H1 (cell line): ENCODE results near the gene C1orf74. TPM values are rescaled to one million over a fixed set of nuclear protein-coding genes. Genes with fewer than 3 reads are reported as not detected.
A peak's percentile ranks its signal among the peaks of the same experiment; 100 is the strongest.

Source experiments
- CTCF ChIA-PET: fragments of 300-600 bp; sonication (Branson Sonifier 250); formaldehyde crosslinking; loops from one replicate; lab custom pipeline; 2021; ENCODE audit not compliant: partially characterized antibody; lab: Charles Lee
- POLR2A ChIA-PET: fragments of 300-600 bp; sonication (Branson Sonifier 250); formaldehyde crosslinking; loops from one replicate; lab custom pipeline; 2021; ENCODE audit warnings: inconsistent platforms; ENCODE audit not compliant: partially characterized antibody; lab: Charles Lee
- DNase-seq, 2 experiments: peaks; one replicate each; pipeline versions ENCODE4 v3.0.0 to v3.0.0-alpha.2; 2010 to 2022; ENCODE audit warnings: low spot score in 2 of 2, low read depth in 1 of 2, mixed read lengths in 1 of 2
- FAIRE-seq: peaks from 2 replicates; lab custom pipeline; 2011; peaks lifted over from hg19 to GRCh38; lab: Jason Lieb, UNC
- H2AFZ ChIP-seq: 2 replicates; pipeline ENCODE4 v1.8.1; 2012; ENCODE audit warnings: low read length, inconsistent platforms
- H2AK5ac ChIP-seq: 2 replicates; pipeline ENCODE4 v1.6.1; 2013; ENCODE audit warnings: low read depth, low read length
- H2BK120ac ChIP-seq: replicated peaks from 2 replicates; pipeline ENCODE3; 2013; ENCODE audit warnings: low read depth, low read length, inconsistent platforms
- H2BK12ac ChIP-seq: 2 replicates; pipeline ENCODE4 v1.6.1; 2013; ENCODE audit warnings: low read depth, low read length
- H2BK15ac ChIP-seq: 2 replicates; pipeline ENCODE4 v1.6.1; 2013; ENCODE audit warnings: low read length
- H2BK20ac ChIP-seq: 2 replicates; pipeline ENCODE4 v1.6.1; 2013; ENCODE audit warnings: low read length
- H2BK5ac ChIP-seq: 2 replicates; pipeline ENCODE4 v1.6.1; 2013; ENCODE audit warnings: low read depth, low read length
- H3K14ac ChIP-seq: 2 replicates; pipeline ENCODE4 v1.6.1; 2013; ENCODE audit warnings: inconsistent platforms; ENCODE audit not compliant: insufficient read length
- H3K18ac ChIP-seq: 2 replicates; pipeline ENCODE4 v1.6.1; 2013; ENCODE audit warnings: low read length; ENCODE audit errors: extremely low read depth
- H3K23ac ChIP-seq: 2 replicates; pipeline ENCODE4 v1.6.1; 2013; ENCODE audit warnings: inconsistent platforms; ENCODE audit not compliant: insufficient read length
- H3K23me2 ChIP-seq: 2 replicates; pipeline ENCODE4 v1.6.1; 2013; ENCODE audit warnings: low read depth, low read length
- H3K27ac ChIP-seq: 2 replicates; pipeline ENCODE4 v1.6.1; 2011; ENCODE audit warnings: low read depth, low read length, inconsistent platforms
- H3K27me3 ChIP-seq, 4 experiments: replicated peaks in 1 of 4; 1 replicate in 1 of 4; 2 replicates in 3 of 4; pipeline versions ENCODE4 v1.6.1 to v1.8.1; 2011 to 2013; ENCODE audit warnings: low read length in 3 of 4, mild to moderate bottlenecking in 3 of 4, inconsistent platforms in 2 of 4, mixed read lengths in 2 of 4, moderate library complexity in 1 of 4; ENCODE audit not compliant: control insufficient read depth in 3 of 4, insufficient read depth in 3 of 4; ENCODE audit errors: extremely low read depth in 1 of 4
- H3K36me3 ChIP-seq, 4 experiments: 2 replicates each; pipeline versions ENCODE4 v1.6.1 to v1.8.1; 2011 to 2013; ENCODE audit warnings: mild to moderate bottlenecking in 4 of 4, low read length in 3 of 4, moderate library complexity in 2 of 4, control low read depth in 1 of 4, inconsistent platforms in 1 of 4; ENCODE audit not compliant: insufficient read depth in 4 of 4, control insufficient read depth in 2 of 4
- H3K4ac ChIP-seq: replicated peaks from 2 replicates; pipeline ENCODE3; 2013; ENCODE audit warnings: low read length, low read depth, mixed read lengths, inconsistent platforms; ENCODE audit not compliant: insufficient read length
- H3K4me1 ChIP-seq, 4 experiments: replicated peaks in 1 of 4; 1 replicate in 1 of 4; 2 replicates in 3 of 4; pipeline versions ENCODE4 v1.6.1 to v1.8.1; 2011 to 2013; ENCODE audit warnings: low read length in 3 of 4, inconsistent platforms in 2 of 4, mixed read lengths in 1 of 4; ENCODE audit not compliant: insufficient read depth in 4 of 4, control insufficient read depth in 3 of 4
- H3K4me2 ChIP-seq, 2 experiments: 2 replicates each; pipeline versions ENCODE4 v1.6.1 to v1.8.1; 2011 to 2013; ENCODE audit warnings: low read depth in 2 of 2, low read length in 2 of 2, control low read depth in 1 of 2, inconsistent platforms in 1 of 2, mild to moderate bottlenecking in 1 of 2; ENCODE audit not compliant: insufficient read depth in 1 of 2
- H3K4me3 ChIP-seq, 4 experiments: fragments of 200-600, 300-600 bp in 1 of 4; sonication (generic), shearing (Covaris generic), sonication (Bioruptor Twin) in 1 of 4; 2 replicates each; pipeline versions ENCODE4 v1.5.1 to v1.8.1; 2011 to 2016; ENCODE audit warnings: low read length in 4 of 4, low read depth in 3 of 4, control low read depth in 2 of 4, inconsistent platforms in 2 of 4, mild to moderate bottlenecking in 2 of 4, mixed read lengths in 1 of 4, moderate library complexity in 1 of 4; ENCODE audit not compliant: insufficient read depth in 2 of 4; ENCODE audit errors: extremely low read depth in 1 of 4
- H3K56ac ChIP-seq: replicated peaks from 2 replicates; pipeline ENCODE3; 2013; ENCODE audit warnings: low read depth, mild to moderate bottlenecking, mixed read lengths, low read length, inconsistent platforms; ENCODE audit not compliant: insufficient read length
- H3K79me1 ChIP-seq: 2 replicates; pipeline ENCODE4 v1.6.1; 2013; ENCODE audit warnings: low read depth, low read length, control low read depth
- H3K79me2 ChIP-seq, 2 experiments: 2 replicates each; pipeline versions ENCODE4 v1.6.1 to v1.8.1; 2012 to 2013; ENCODE audit warnings: low read length in 2 of 2, mild to moderate bottlenecking in 2 of 2, inconsistent platforms in 1 of 2; ENCODE audit not compliant: insufficient read depth in 2 of 2, control insufficient read depth in 1 of 2
- H3K9ac ChIP-seq, 4 experiments: replicated peaks in 1 of 4; 1 replicate in 1 of 4; 2 replicates in 3 of 4; pipeline versions ENCODE4 v1.6.1 to v1.8.1; 2011 to 2013; ENCODE audit warnings: low read depth in 3 of 4, low read length in 3 of 4, control low read depth in 2 of 4, mild to moderate bottlenecking in 2 of 4, moderate library complexity in 2 of 4, inconsistent platforms in 1 of 4; ENCODE audit errors: extremely low read depth in 1 of 4
- H3K9me3 ChIP-seq, 2 experiments: 2 replicates each; pipeline versions ENCODE4 v1.6.1 to v1.8.1; 2012 to 2013; ENCODE audit warnings: mild to moderate bottlenecking in 2 of 2, moderate library complexity in 2 of 2, control low read depth in 1 of 2, inconsistent platforms in 1 of 2, low read depth in 1 of 2, low read length in 1 of 2, mixed read lengths in 1 of 2; ENCODE audit not compliant: insufficient read depth in 2 of 2
- H4K20me1 ChIP-seq, 2 experiments: replicated peaks in 1 of 2; 2 replicates each; pipeline versions ENCODE3 to v1.8.1; 2011 to 2013; ENCODE audit warnings: inconsistent platforms in 2 of 2, low read length in 2 of 2, mild to moderate bottlenecking in 1 of 2; ENCODE audit not compliant: insufficient read depth in 2 of 2, control insufficient read depth in 1 of 2
- H4K5ac ChIP-seq: 2 replicates; pipeline ENCODE4 v1.6.1; 2013; ENCODE audit warnings: low read length, low read depth, mixed read lengths, inconsistent platforms; ENCODE audit not compliant: insufficient read length
- H4K8ac ChIP-seq: 2 replicates; pipeline ENCODE4 v1.8.0; 2013; ENCODE audit warnings: mild to moderate bottlenecking, moderate library complexity, low read length, inconsistent platforms; ENCODE audit not compliant: insufficient read depth; ENCODE audit errors: extremely low read depth
- H4K91ac ChIP-seq: replicated peaks from 2 replicates; pipeline ENCODE3; 2013; ENCODE audit warnings: low read length, mixed read lengths, inconsistent platforms; ENCODE audit not compliant: insufficient read length
- BCL11A ChIP-seq, 2 experiments: IDR thresholded peaks; one replicate each; pipeline ENCODE4 v1.6.1; 2011; ENCODE audit warnings: low read depth in 2 of 2, low read length in 2 of 2, mild to moderate bottlenecking in 2 of 2
- GABPA ChIP-seq: IDR thresholded peaks from 2 replicates; pipeline ENCODE4 v1.6.1; 2011; ENCODE audit warnings: mild to moderate bottlenecking, low read length, moderate library complexity, borderline replicate concordance; ENCODE audit not compliant: insufficient read depth
- JUN ChIP-seq: IDR thresholded peaks from 2 replicates; pipeline ENCODE4 v1.6.1; 2011; ENCODE audit warnings: low read depth, mild to moderate bottlenecking, improper control_type of control experiment, low read length
- POLR2AphosphoS5 ChIP-seq: IDR thresholded peaks from 2 replicates; pipeline ENCODE4 v1.6.1; 2011; ENCODE audit warnings: low read depth, low read length
- SIRT6 ChIP-seq: IDR thresholded peaks from one replicate; pipeline ENCODE4 v1.7.1; 2012; ENCODE audit warnings: low read length, inconsistent platforms
- SUZ12 ChIP-seq: fragments of 200-600 bp; sonication (generic); IDR thresholded peaks from 2 replicates; pipeline ENCODE4 v1.6.1; 2012; ENCODE audit warnings: mild to moderate bottlenecking, inconsistent platforms, low read length, moderate library complexity, mixed read lengths
- WGBS, 2 experiments: shearing (Covaris generic) in 1 of 2; methylation state at CpG; one replicate each; pipeline versions ENCODE4 v1.1.6 to v1.1.7; 2013 to 2015; ENCODE audit warnings: low lambda C conversion rate in 2 of 2, mixed read lengths in 2 of 2, inconsistent platforms in 1 of 2, low coverage in 1 of 2, missing lambda C conversion rate in 1 of 2; ENCODE audit not compliant: insufficient replicate concordance in 2 of 2, insufficient coverage in 1 of 2, insufficient read length in 1 of 2; ENCODE audit errors: extremely low coverage in 1 of 2, missing lambda C conversion rate in 1 of 2; 5-methylcytosine and 5-hydroxymethylcytosine counted together
- long read RNA-seq, 2 experiments: library from RNA in 1 of 2; library from capped mRNA in 1 of 2; stranded (forward); transcript quantifications; one replicate each; pipeline ENCODE4 v2.0.0, GENCODE V29; 2021; ENCODE audit warnings: inconsistent platforms in 1 of 2
- polyA minus RNA-seq, 3 experiments: library from RNA; depleted of rRNA, polyadenylated mRNA; stranded (reverse); fragments of >200 nt; gene quantifications; 1 replicate in 2 of 3; 2 replicates in 1 of 3; pipeline ENCODE4 v1.2.3, GENCODE V29; 2011
- polyA plus RNA-seq, 7 experiments: library from polyadenylated mRNA; depleted of rRNA in 3 of 7; stranded (reverse) in 5 of 7; unstranded in 2 of 7; fragments of >200 nt in 5 of 7; fragments of 200-250 nt in 2 of 7; gene quantifications; 1 replicate in 5 of 7; 2 replicates in 1 of 7; 4 replicates in 1 of 7; pipeline versions ENCODE4 v1.2.1 to v1.2.3, GENCODE V29; 2011 to 2013; ENCODE audit warnings: missing spikeins in 2 of 7, mixed read lengths in 2 of 7
- total RNA-seq: library from RNA; stranded (reverse); fragmentation: NEBNext Ultra II Directional; extraction: Animal tissue kit (Norgen Biotek cat#: 25700); gene quantifications from 2 replicates; pipeline ENCODE4 v1.2.1, GENCODE V29; 2021
- TF ChIP-seq, protein P1 (sequence below): IDR thresholded peaks from 2 replicates; pipeline ENCODE4 v1.6.1; 2011; ENCODE audit warnings: low read depth, mild to moderate bottlenecking, low read length; ENCODE audit not compliant: insufficient read depth

C1orf74 gene
- 3.9 and 4.1 TPM in 2 replicates for total RNA-seq
- polyA plus RNA-seq (2011; rRNA removed) = 2.6 and 3.1 TPM in 2 replicates
- polyA plus RNA-seq (2011; cell fraction: cytosol; rRNA removed) = 3.4 TPM
- polyA plus RNA-seq (2011; cell fraction: nucleus; rRNA removed) = 2.8 TPM
- 3.1 to 3.5 TPM (median 3.4 TPM) in 4 replicates for polyA plus RNA-seq (2012, experiment 1 of 2)
- 2.6 TPM for polyA plus RNA-seq (2012, experiment 2 of 2)
- 2.6 TPM for polyA plus RNA-seq (2013, experiment 1 of 2)
- 2.8 TPM for polyA plus RNA-seq (2013, experiment 2 of 2)
- 8.3 and 8.6 TPM in 2 replicates for polyA minus RNA-seq (2011; rRNA and poly(A)+ RNA removed)
- polyA minus RNA-seq (2011; cell fraction: cytosol; rRNA and poly(A)+ RNA removed) = 3.3 TPM
- 6.5 TPM for polyA minus RNA-seq (2011; cell fraction: nucleus; rRNA and poly(A)+ RNA removed)
- long read RNA-seq, experiment 1, full-length matches to known transcripts = 2 of 2 reads
- long read RNA-seq, experiment 1, partial matches to known transcripts = 0 of 2 reads
- long read RNA-seq, experiment 1, other reads (novel, unspliced or antisense) = 0 of 2 reads
- long read RNA-seq, experiment 2, full-length matches to known transcripts = 8 of 9 reads
- long read RNA-seq, experiment 2, partial matches to known transcripts = 0 of 9 reads
- long read RNA-seq, experiment 2, other reads (novel, unspliced or antisense) = 1 of 9 reads

DNA sequence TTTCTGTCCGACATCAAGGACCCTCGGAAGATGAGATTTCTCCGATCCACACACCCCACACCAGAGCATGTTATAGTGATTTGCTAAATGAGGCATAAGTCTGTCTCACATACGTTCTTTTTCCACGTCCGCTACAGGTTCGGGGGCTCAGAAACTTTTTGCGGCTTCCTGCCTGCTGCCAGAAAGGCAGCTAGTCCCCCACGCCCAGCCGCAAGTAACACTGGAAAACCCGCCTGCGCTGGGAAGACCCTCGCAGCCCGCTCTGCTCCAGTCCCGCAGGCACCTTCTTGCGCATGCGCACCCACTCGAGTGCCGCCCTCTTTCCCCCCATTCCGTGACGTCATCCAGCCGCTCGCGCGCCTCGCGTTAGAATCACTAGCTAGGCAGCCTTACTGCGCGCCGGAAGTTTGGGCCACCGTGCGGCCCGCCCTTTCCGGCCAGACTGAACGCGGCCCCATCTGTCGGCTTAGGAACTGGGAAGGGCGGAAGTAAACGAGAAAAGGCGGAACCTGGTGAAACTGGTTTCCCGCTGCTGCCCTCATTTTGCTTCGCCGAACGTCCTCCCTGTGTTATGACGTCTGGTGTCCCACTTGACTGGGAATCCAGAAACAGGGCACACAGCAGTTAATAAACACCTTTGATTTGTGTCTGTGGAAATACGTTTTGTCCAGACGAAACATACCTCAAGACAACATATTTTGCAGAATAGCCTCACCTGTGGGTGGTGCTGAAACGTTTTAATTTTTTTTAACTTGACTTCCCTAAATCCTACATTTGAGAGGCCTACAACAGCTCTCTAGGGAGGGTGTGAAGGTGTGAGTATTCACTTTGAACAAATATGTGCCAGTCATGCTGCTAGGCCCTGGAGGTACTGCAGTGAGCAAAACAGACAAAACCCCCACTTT, at the start of gene C1orf74:
Gene C1orf74, minus strand, starts transcription at position 295 of the 905 bp plus-strand sequence. CDS start 925 bp downstream, outside the sequence.
- Histone ChIP-seq H3K4me3 (peak within 1 kb of the TSS; percentile 69 to 94 (median 78)), H4K91ac (peak within 1 kb of the TSS; percentile 61), H3K27ac (peak within 1 kb of the TSS; percentile 77), H2BK120ac (no peak within 1 kb of the TSS), H2BK15ac (no peak within 1 kb of the TSS; the same call in 1 of the 2 replicates), H3K9ac (peak within 1 kb of the TSS; percentile 57 to 94 (median 80)), H3K14ac (no peak within 1 kb of the TSS), H3K23me2 (peaks cover 6% of the 10 kb centered on the region), H3K4ac (peak within 1 kb of the TSS; percentile 95), H4K20me1 (no peaks in the 10 kb centered on the region), H3K79me1 (no peaks in the 10 kb centered on the region; the same call in 1 of the 2 replicates), H3K4me1 (peaks cover 0 to 6% (median 2%) of the 10 kb centered on the region in 4 experiments; a peak in 2 of 7 replicates), H3K9me3 (no peaks in the 10 kb centered on the region), H4K5ac (peak within 1 kb of the TSS; percentile 38), H3K4me2 (peak within 1 kb of the TSS; percentile 72 to 78), H2BK12ac (no peak within 1 kb of the TSS), H2AFZ (peak within 1 kb of the TSS; percentile 95), H3K18ac (peak within 1 kb of the TSS; percentile 89; the same call in 1 of the 2 replicates), H2BK5ac (peak within 1 kb of the TSS; percentile 80), H3K56ac (peak within 1 kb of the TSS; percentile 60), H2BK20ac (no peak within 1 kb of the TSS), H3K36me3 (peaks cover 0 to 8% (median 1%) of the 10 kb centered on the region in 4 experiments; a peak in 3 of 8 replicates), H3K23ac (no peak within 1 kb of the TSS), H3K27me3 (no peaks in the 10 kb centered on the region), H3K79me2 (peaks cover 0 to 6% of the 10 kb centered on the region in 2 experiments; a peak in 1 of 4 replicates), H2AK5ac (peak within 1 kb of the TSS; percentile 24; the same call in 1 of the 2 replicates), H4K8ac (peak within 1 kb of the TSS; percentile 96; the same call in 1 of the 2 replicates)
- peak; percentile 95 to 100 for DNase-seq
- ChIA-PET POLR2A (interaction anchor here (0.7 to 2.6 kb wide), 5 partner anchors 11 to 468 kb away, joined by 3 to 20 read pairs (median 4); partner anchors contain the start of gene IRF6), CTCF (interaction anchor here (0.7 to 1.3 kb wide), 3 partner anchors 13 to 38 kb away, joined by 3 to 4 read pairs (median 4); no protein-coding TSS in a partner anchor)
- 5% methylated on average over 48 of the region's 48 CpGs; no CpG with 5 or more reads in 1 of the 2 experiments for WGBS, 2 experiments
- peak; percentile 74 for FAIRE-seq
- TF ChIP-seq SUZ12 = no peak
- no peak for TF ChIP-seq BCL11A (IDR thresholded peaks at IDR 0.05; ENCODE audit: low read depth in 2 of 2, low read length in 2 of 2)
- TF ChIP-seq SIRT6 = no peak
- peak; percentile 93 for TF ChIP-seq GABPA
- TF ChIP-seq JUN = peak; percentile 80
- peak; percentile 93 for TF ChIP-seq POLR2AphosphoS5
- TF ChIP-seq, protein P1, sequence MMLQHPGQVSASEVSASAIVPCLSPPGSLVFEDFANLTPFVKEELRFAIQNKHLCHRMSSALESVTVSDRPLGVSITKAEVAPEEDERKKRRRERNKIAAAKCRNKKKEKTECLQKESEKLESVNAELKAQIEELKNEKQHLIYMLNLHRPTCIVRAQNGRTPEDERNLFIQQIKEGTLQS = peak; percentile 57; the same call in 1 of the 2 replicates
